ENCODE results near the gene BPTF. TPM values are rescaled to one million over a fixed set of nuclear protein-coding genes. Genes with fewer than 3 reads are reported as not detected.
"Not testable (repeated sequence)": the region's sequence is repeated elsewhere in the genome, so short reads cannot be mapped to it uniquely, and the experiment has no call there.

BPTF gene
- total and polyA plus RNA-seq, 2 of the 13 experiments (the other 11 are each of a cell fraction or from before 2014, with no cell fraction given) = 43.5 to 66.1 TPM

- TF ChIP-seq BRD4 (CRISPR knock-in tag; IDR thresholded peaks at IDR 0.05) = no peak
- TF ChIP-seq ZNF432 (CRISPR knock-in tag; IDR thresholded peaks at IDR 0.05; ENCODE audit: borderline replicate concordance) = no peak
- TF ChIP-seq ETV5 (CRISPR knock-in tag; IDR thresholded peaks at IDR 0.05; ENCODE audit: borderline replicate concordance) = no peak
- no peak for TF ChIP-seq ZNF232 (CRISPR knock-in tag; IDR thresholded peaks at IDR 0.05; ENCODE audit: borderline replicate concordance)
- no peak for TF ChIP-seq MED13 (CRISPR knock-in tag; IDR thresholded peaks at IDR 0.05)
- no peak for TF ChIP-seq ZNF335 (CRISPR knock-in tag; IDR thresholded peaks at IDR 0.05)
Measured at GRCh38 chr17:67959510-67959909, 134.2 kb downstream of the BPTF start (continued).

- H3K27ac ChIP-seq (ENCODE audit: extremely low read length, insufficient read depth, low read length); FAIRE-seq; H3K4me3 ChIP-seq (replicated peaks in 1 of 3; ENCODE audit: insufficient read depth in 1 of 3, low read depth in 2 of 3, low read length in 3 of 3); POLR2A ChIA-PET; in situ Hi-C loops (cut with HindIII; ENCODE audit: extremely low pct_ligation_motif_present, low pct_unique_long_range_greater_than_20kb); H3K79me2 ChIP-seq (ENCODE audit: insufficient read depth, low read length); H3K9me3 ChIP-seq (ENCODE audit: low read length); H3K27me3 ChIP-seq (ENCODE audit: control insufficient read depth in 1 of 2, insufficient read depth in 2 of 2, low read length in 2 of 2); H3K4me1 ChIP-seq (ENCODE audit: insufficient read depth, low read length); H2AFZ ChIP-seq (ENCODE audit: low read length); H3K4me2 ChIP-seq (ENCODE audit: low read depth, low read length); BruUV-seq (replicated peaks); H3K9ac ChIP-seq (ENCODE audit: insufficient read depth, low read depth, low read length); H4K20me1 ChIP-seq (ENCODE audit: insufficient read depth, low read length); CTCF ChIA-PET (ENCODE audit: low intra/inter-chr PET ratio, low total read pairs); ATAC-seq; DNase-seq (ENCODE audit: low spot score); intact Hi-C loops (cut with micrococcal nuclease; ENCODE audit: unreplicated experiment): not testable (repeated sequence)
- H3K36me3 ChIP-seq (replicated peaks in 1 of 2; ENCODE audit: control insufficient read depth in 1 of 2, insufficient read depth in 2 of 2, low read length in 2 of 2) = peaks cover 8 to 35% of the 10 kb centered on the region in 2 experiments
- 95% methylated on average over 3 of the region's 3 CpGs for WGBS (ENCODE audit: low lambda C conversion rate)
Measured at GRCh38 chr17:67960276-67960675, 135.0 kb downstream of the BPTF start.

- POLR2A ChIA-PET; BruUV-seq (replicated peaks); H4K20me1 ChIP-seq (ENCODE audit: insufficient read depth, low read length); H3K9ac ChIP-seq (ENCODE audit: insufficient read depth, low read depth, low read length); H2AFZ ChIP-seq (ENCODE audit: low read length); H3K4me1 ChIP-seq (ENCODE audit: insufficient read depth, low read length); H3K79me2 ChIP-seq (ENCODE audit: insufficient read depth, low read length); CTCF ChIA-PET (ENCODE audit: low intra/inter-chr PET ratio, low total read pairs); intact Hi-C loops (cut with micrococcal nuclease; ENCODE audit: unreplicated experiment); H3K27ac ChIP-seq (ENCODE audit: extremely low read length, insufficient read depth, low read length); H3K4me3 ChIP-seq (replicated peaks in 1 of 3; ENCODE audit: insufficient read depth in 1 of 3, low read depth in 2 of 3, low read length in 3 of 3); ATAC-seq; in situ Hi-C loops (cut with HindIII; ENCODE audit: extremely low pct_ligation_motif_present, low pct_unique_long_range_greater_than_20kb); DNase-seq (ENCODE audit: low spot score); H3K27me3 ChIP-seq (ENCODE audit: control insufficient read depth in 1 of 2, insufficient read depth in 2 of 2, low read length in 2 of 2); H3K4me2 ChIP-seq (ENCODE audit: low read depth, low read length); H3K9me3 ChIP-seq (ENCODE audit: low read length); FAIRE-seq: not testable (repeated sequence)
- WGBS (ENCODE audit: low lambda C conversion rate) = 100% methylated on average over 2 of the region's 2 CpGs
- H3K36me3 ChIP-seq (replicated peaks in 1 of 2; ENCODE audit: control insufficient read depth in 1 of 2, insufficient read depth in 2 of 2, low read length in 2 of 2) = peaks cover 16 to 43% of the 10 kb centered on the region in 2 experiments
Measured at GRCh38 chr17:67962156-67962555, 136.9 kb downstream of the BPTF start.

Measured in HepG2 (cell line).